ENCODE measurements around the gene KCNH2. TPM values are rescaled to one million over a fixed set of nuclear protein-coding genes. Genes with fewer than 3 reads are reported as not detected.
"Not testable (repeated sequence)": the region's sequence is repeated elsewhere in the genome, so short reads cannot be mapped to it uniquely, and the experiment has no call there.

The KCNH2 gene
- total RNA-seq: 1 to 10 TPM in 5 of 6 donors, under 1 TPM in 1; 0.59 to 5.7 (median 3.1) TPM

DNA sequence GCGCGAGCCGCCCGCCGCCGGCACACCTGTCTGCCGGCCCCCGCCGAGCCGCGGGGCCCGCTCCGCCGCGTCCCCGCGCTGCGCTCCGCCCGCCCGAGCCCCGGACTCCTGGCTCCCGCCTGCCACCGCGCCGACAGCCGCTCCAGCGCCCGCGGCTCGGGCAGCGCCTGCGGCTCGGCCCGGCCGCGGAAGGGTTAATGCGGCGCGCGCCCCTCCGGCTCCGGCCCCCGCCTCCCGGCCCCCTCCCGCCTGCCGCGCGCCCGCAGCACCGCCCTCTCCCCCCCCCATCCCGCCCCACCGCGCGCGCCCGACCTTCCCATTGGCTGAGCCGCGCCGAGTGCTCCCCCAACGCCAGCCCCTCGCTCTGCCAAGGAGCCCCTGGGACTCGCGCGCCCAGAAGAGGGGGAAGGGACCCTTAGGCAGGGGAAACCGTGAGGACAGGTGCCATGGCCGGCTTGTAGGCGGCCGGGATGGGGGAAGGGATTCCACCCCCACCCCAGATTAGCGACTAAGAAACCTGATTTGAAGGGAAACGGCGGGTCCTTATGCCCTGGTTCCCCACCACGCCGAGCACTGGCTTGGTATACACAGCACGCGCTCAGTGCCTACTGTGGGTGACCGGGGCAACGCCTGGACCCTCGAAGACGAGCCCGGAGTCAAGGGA lies at the start of gene KCNH2:
Gene KCNH2, minus strand, starts transcription at position 196 of the 664 bp plus-strand sequence. CDS start 408 bp downstream, outside the sequence.
- no peak for ATAC-seq (ENCODE audit: low FRiP score in 2 of 2)

DNA sequence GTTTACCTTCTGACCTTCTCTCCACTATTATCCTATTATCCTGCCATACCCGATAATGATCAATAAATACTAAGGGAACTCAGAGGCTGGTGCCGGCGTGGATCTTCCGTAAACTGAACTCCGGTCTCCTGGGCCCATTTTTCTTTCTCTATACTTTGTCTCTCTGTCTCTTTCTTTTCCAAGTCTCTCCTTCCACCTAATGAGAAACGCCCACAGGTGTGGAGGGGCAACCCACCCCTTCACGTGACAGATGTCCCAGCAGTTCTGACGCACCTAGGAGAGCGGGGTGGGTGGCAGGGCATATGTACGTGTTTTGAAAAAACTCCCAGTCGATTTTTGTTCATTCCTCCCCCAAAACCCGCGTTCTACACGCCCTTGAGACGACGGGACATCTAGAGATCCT lies 49.6 kb upstream of the KCNH2 start:
- peak overlapping the region; percentile 65 to 87 (median 73) for H3K27ac ChIP-seq
- WGBS, 2 donors: 9 to 17% methylated on average over 16 of the region's 16 CpGs

More for the DNA sequence above, at the start of gene KCNH2:
- peak within 1 kb of the TSS in 3 of 4 donors; percentile 34 to 44 (median 40) for H3K4me3 ChIP-seq
- peaks cover 0 to 64% (median 24%) of the 10 kb centered on the region in 4 donors for H3K27me3 ChIP-seq
- no peak within 1 kb of the TSS for H3K27ac ChIP-seq
- no peak for TF ChIP-seq POLR2AphosphoS5 (IDR thresholded peaks at IDR 0.05)
- no peak for TF ChIP-seq POLR2A (IDR thresholded peaks at IDR 0.05)
- TF ChIP-seq EP300 (IDR thresholded peaks at IDR 0.05): no peak
- no peak for TF ChIP-seq CTCF (IDR thresholded peaks at IDR 0.05)
- no peaks in the 10 kb centered on the region for H3K36me3 ChIP-seq
- peaks cover 36 to 64% (median 42%) of the 10 kb centered on the region in 4 donors for H3K4me1 ChIP-seq
- DNase-seq: peak in 1 of 2 donors; percentile 86
- H3K9me3 ChIP-seq: no peaks in the 10 kb centered on the region
- 2 to 5% methylated on average over 12 to 20 of the region's 81 CpGs for WGBS, 2 donors

GRCh38 chr7:151026771-151027727 lies 48.9 kb upstream of the KCNH2 start:
- H3K27ac ChIP-seq: peak overlapping the region; percentile 65 to 87 (median 73)
- H3K36me3 ChIP-seq; H3K27me3 ChIP-seq; H3K9me3 ChIP-seq; ATAC-seq (ENCODE audit: low FRiP score in 2 of 2): not testable (repeated sequence)
- DNase-seq: peak in 1 of 2 donors; percentile 38
- 43 to 55% methylated on average over 19 of the region's 19 CpGs for WGBS, 2 donors
- peaks cover 10 to 28% (median 14%) of the 10 kb centered on the region in 4 donors for H3K4me1 ChIP-seq
- peak overlapping the region in 3 of 4 donors; percentile 71 to 85 (median 80) for H3K4me3 ChIP-seq

More for the DNA sequence above, 49.6 kb upstream of the KCNH2 start:
- H3K9me3 ChIP-seq; ATAC-seq (ENCODE audit: low FRiP score in 2 of 2); H3K27me3 ChIP-seq; H3K36me3 ChIP-seq; DNase-seq: not testable (repeated sequence)
- H3K4me1 ChIP-seq: peaks cover 10 to 28% (median 14%) of the 10 kb centered on the region in 4 donors
- peak in 1 of 4 donors; percentile 57 for TF ChIP-seq POLR2A (IDR thresholded peaks at IDR 0.05)
- peak overlapping the region in 3 of 4 donors; percentile 71 to 85 (median 80) for H3K4me3 ChIP-seq

DNA sequence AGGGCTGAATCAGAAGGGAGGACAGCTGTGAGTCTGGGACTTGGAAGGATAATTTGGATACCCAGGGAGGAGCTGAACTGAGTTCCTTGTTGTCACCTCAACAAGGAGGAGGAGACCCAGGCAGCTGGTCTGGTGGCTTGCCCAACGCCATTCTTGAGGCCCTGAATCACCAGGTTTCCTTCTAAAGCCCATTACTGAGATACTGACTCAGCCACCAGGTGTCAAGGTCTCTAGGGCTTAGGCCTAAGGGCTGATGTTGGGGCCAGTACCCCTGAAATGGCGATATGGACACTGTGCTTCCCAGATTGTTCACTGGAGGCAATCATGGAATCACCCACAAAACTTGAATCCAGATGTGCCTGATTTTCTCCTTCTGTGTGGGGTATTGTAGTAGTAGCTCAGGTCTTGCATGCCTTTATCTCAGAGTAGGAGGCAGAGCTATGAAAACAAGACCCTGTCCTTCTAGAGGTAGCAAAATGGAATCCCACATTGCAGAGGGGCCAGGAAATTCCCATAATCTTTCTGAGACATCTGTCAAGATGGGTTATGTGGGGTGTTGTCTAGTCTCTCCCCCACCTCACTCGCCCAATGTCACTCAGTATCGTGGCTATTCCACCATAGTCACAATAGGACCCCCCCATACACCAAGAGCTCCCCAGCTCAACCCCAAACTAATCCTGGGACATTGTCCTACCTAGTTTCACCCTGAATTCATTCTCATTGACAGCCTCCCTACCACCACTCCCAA lies 48.0 kb upstream of the KCNH2 start:
- H3K4me3 ChIP-seq: no peak overlapping the region
- WGBS, 2 donors: 83 to 85% methylated on average over 4 of the region's 4 CpGs
- H3K9me3 ChIP-seq: no peaks in the 10 kb centered on the region
- H3K27ac ChIP-seq: no peak overlapping the region
- H3K36me3 ChIP-seq: no peaks in the 10 kb centered on the region
- H3K27me3 ChIP-seq: no peaks in the 10 kb centered on the region
- no peak for TF ChIP-seq POLR2AphosphoS5 (IDR thresholded peaks at IDR 0.05)
- no peak for TF ChIP-seq POLR2A (IDR thresholded peaks at IDR 0.05)
- TF ChIP-seq EP300 (IDR thresholded peaks at IDR 0.05): no peak
- no peak for TF ChIP-seq CTCF (IDR thresholded peaks at IDR 0.05)
- DNase-seq (no peak), ATAC-seq (ENCODE audit: low FRiP score in 2 of 2) (no peak)
- peaks cover 10 to 28% (median 14%) of the 10 kb centered on the region in 4 donors for H3K4me1 ChIP-seq

DNA sequence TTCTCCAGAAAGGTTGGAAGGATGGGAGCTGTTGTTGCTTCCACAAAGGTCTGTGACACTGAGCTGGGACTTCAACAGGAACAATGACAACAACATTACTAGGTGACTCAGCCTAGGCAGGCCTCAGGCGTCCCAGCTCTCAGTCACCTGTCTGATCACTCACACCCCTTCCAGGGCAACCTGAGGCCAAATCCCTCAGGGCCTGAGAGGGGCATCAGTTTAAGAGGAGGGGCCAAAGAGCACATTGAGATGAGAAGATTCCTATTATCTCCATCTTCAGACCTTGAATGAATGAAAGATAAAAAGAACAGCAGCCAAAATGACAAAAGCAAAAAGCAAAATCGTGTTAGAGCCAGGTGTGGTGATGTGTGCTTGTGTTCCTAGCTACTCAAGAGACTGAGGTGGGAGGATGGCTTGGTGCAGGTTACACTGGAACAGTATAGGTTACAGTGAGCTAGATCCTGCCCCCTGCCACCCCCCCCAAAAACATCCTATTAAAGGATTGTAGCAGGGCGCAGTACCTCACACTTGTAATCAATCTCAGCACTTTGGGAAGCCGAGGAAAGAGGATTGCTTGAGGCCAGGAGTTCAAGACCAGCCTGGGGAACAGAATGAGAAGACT lies 46.4 kb upstream of the KCNH2 start, which contains the start of gene ATG9B:
Gene ATG9B, minus strand, starts transcription at position 60 of the 622 bp plus-strand sequence. CDS start 71 bp downstream, outside the sequence.
- ATAC-seq (ENCODE audit: low FRiP score in 2 of 2) (no peak), DNase-seq (no peak)
- Histone ChIP-seq H3K4me1 (peaks cover 10 to 19% (median 13%) of the 10 kb centered on the region in 4 donors), H3K4me3 (no peak within 1 kb of the TSS), H3K36me3 (no peaks in the 10 kb centered on the region), H3K9me3 (no peaks in the 10 kb centered on the region), H3K27me3 (peaks cover 0 to 3% (median 1%) of the 10 kb centered on the region in 4 donors), H3K27ac (no peak within 1 kb of the TSS)
- WGBS, 2 donors: 75 to 80% methylated on average over 4 of the region's 4 CpGs
- TF ChIP-seq EP300 (IDR thresholded peaks at IDR 0.05): no peak
- no peak for TF ChIP-seq POLR2A (IDR thresholded peaks at IDR 0.05)
- TF ChIP-seq CTCF (IDR thresholded peaks at IDR 0.05): no peak
- TF ChIP-seq POLR2AphosphoS5 (IDR thresholded peaks at IDR 0.05): no peak
